CD4-positive, alpha-beta T cell treated with Interleukin-15 for 4 hours (primary cell): ENCODE data around the gene ADPRHL1.
"Not testable (repeated sequence)": the region's sequence is repeated elsewhere in the genome, so short reads cannot be mapped to it uniquely, and the experiment has no call there.

ENCODE experiments used
- DNase-seq: peaks from one replicate; pipeline ENCODE4 v3.0.0-alpha.2; 2020; ENCODE audit warnings: low spot score

ADPRHL1 gene

GRCh38 chr13:113400621-113401451 is 52.5 kb downstream of the ADPRHL1 start:
- DNase-seq = no peak

GRCh38 chr13:113399755-113400149 is 53.5 kb downstream of the ADPRHL1 start:
- DNase-seq = no peak

GRCh38 chr13:113398963-113399754 is 54.1 kb downstream of the ADPRHL1 start:
- no peak for DNase-seq

GRCh38 chr13:113397608-113398425 is 55.5 kb downstream of the ADPRHL1 start:
- no peak for DNase-seq

- no peak for DNase-seq
These were observed 59.0 kb downstream of the ADPRHL1 start for GRCh38 chr13:113394339-113394640.

GRCh38 chr13:113393563-113394338 is 59.5 kb downstream of the ADPRHL1 start:
- DNase-seq = peak; percentile 77

- DNase-seq = no peak
These were observed 60.1 kb downstream of the ADPRHL1 start for GRCh38 chr13:113393226-113393562.

- DNase-seq = no peak
These were observed 62.3 kb downstream of the ADPRHL1 start for GRCh38 chr13:113390874-113391497.

- not testable (repeated sequence) for DNase-seq
These were observed 63.7 kb downstream of the ADPRHL1 start for GRCh38 chr13:113389586-113389985.

- DNase-seq = no peak
These were observed 65.9 kb downstream of the ADPRHL1 start for GRCh38 chr13:113387396-113387795.

GRCh38 chr13:113383089-113383488 is 70.2 kb downstream of the ADPRHL1 start:
- no peak for DNase-seq

- not testable (repeated sequence) for DNase-seq
These were observed 70.7 kb downstream of the ADPRHL1 start for GRCh38 chr13:113382542-113382941.

GRCh38 chr13:113378825-113379224 is 74.5 kb downstream of the ADPRHL1 start:
- no peak for DNase-seq

GRCh38 chr13:113374511-113375175 is 78.6 kb downstream of the ADPRHL1 start:
- DNase-seq = no peak

GRCh38 chr13:113373811-113374485 is 79.3 kb downstream of the ADPRHL1 start:
- no peak for DNase-seq

GRCh38 chr13:113371701-113372100 is 81.6 kb downstream of the ADPRHL1 start:
- not testable (repeated sequence) for DNase-seq

- DNase-seq = no peak
These were observed 82.2 kb downstream of the ADPRHL1 start for GRCh38 chr13:113371061-113371460.

- DNase-seq = no peak
These were observed 83.4 kb downstream of the ADPRHL1 start for GRCh38 chr13:113369881-113370280.

- DNase-seq = no peak
These were observed 84.1 kb downstream of the ADPRHL1 start for GRCh38 chr13:113369189-113369588.

- DNase-seq = not testable (repeated sequence)
These were observed 84.9 kb downstream of the ADPRHL1 start for GRCh38 chr13:113368353-113368752.
